COLO829 (cell line): ENCODE measurements around the gene TOR4A.

Experiments
- DNase-seq: peaks from one replicate; pipeline ENCODE4 v3.0.0; 2012; ENCODE audit warnings: low spot score

Gene TOR4A

DNA sequence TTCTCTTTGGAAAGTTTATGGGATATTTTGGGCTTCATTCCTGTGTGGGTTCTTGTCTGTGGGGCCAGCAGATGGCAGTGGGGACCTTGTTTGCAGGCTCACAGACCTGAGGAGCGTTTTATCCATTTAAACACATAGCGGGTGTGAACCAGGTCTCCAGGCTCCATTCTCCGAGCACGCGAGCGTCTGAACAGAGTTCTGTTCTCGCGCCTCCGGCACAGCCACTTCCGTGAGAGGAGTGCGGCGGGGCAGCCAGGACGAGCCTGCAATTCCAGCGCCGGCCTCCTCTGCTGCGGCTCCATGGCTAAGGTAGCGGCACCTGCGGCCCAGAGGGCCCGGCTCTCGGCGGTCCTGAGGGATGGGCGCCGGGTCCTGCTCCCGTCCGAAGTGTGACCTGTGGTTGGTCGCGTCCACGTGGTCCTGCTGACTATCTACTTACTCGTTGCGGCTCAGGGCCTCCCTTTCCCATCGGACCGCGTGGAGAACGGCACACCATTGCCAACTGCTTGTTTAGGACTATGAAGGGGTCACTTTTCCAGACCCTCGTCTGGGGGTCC, 17.2 kb downstream of the TOR4A start:
- no peak for DNase-seq

DNA sequence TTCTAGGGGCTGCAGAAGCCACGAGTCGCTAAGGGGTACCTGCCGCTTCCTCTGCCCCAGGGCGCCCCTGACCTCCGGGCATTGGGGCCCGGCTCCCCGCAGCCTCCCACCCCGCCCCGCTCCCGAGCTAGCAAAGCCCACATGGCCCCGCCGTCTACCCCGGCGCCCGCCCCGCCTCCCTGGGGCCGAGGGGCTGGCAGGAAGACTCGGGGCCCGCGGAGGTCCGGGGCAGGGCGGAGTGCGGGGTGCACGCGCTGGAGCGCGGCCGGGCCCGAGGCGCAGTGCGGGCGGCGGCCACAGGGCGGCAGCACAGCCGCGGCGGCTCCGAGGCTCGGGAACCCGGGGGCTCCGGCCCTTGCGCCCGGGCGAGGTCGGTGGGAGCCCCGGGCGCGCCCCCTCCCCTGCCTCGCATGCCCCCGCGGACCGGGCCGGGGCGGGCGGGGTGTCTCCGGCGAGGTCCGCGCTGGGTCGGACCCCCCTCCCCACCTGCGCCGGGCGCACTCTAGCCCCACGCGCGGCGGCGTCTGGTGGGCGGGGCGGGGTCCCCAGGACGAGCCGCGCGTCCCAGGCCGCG, 17.8 kb downstream of the TOR4A start:
- no peak for DNase-seq

DNA sequence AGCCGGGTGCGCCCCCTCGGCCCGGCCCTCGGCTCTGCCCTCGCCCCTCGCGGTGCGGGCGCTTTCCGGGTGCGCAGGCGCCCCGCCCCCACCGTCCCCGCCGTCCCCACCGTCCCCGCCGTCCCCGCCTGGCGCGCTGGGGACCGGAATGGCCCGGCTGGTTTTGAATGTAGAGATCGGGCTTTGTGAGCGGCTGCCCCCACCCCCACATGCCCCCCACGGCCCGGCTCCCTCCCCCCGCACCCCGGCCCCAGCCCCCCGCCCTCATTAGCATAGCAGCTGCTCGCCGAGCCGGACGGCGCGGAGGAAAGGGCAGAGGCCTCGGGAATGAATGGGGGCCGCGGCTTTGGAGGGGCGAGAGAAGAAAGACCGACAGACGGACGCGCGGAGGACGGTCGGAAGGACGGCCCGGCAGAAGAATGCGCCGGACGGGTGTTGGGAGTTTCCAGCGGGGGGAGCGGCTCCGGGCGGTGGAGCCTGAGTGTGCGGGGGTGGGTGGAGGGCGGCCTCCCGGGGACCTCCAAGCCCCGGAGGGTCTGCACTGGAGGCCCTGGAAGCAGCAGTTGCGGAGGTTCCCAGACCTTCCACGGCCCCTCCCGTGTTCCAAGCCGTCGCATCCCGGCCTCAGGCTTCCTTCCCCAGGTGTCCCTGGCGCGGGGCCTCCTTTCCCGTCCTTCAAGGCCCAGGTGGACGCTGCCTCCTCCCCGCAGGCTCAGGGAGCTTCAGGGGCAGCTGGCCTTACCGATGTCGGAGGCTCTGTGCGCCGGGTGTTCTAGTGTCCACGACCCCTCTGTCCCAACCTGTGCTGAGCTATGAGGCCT, 18.5 kb downstream of the TOR4A start:
- DNase-seq = no peak

DNA sequence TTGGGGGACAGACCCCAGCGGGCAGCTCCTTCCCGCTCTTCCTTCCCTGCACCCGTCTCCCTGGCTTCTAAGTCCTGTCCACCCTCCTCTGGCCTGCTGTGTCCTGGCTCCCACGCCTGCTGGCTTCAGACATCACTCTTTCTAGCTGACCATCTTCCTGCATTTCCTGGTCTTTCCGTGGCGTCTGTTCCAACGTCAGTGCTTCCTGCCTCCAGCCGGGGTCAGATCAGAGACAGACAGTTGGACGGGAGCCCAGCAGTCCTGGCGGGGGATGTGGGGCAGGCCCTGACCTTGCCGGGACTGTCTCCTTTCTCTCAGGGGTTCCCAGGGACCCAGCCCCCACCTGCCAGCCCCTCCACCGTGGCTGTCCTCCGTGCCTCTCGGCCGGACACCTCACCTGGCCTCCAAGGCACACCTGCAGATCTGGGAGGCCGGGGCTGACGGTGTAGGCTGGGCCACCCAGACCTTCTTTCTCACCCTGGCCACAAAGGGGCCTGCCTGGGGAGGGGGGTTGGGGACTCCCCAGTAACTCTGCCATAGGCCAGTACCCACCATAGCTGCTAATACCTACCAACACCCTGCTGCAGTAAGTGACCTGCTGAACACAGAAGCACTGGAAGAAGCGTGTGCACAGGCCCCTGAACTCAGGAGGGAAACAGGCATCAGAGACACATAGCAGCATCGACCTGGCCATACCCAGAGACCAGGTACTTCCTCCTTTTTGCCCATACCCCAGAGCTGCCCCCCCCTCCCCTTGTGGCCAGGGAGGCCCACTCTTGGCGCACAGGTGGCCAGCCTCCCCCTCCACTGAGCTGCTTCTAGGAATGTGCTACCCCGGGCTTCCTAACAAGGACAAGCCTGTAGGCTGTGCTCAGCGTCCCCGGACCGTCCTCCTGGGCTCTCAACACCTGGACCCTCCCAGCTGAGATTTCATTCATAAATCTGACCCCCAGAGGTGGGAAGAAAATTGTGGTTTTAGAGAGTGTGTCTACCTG, 19.4 kb downstream of the TOR4A start:
- DNase-seq = no peak

DNA sequence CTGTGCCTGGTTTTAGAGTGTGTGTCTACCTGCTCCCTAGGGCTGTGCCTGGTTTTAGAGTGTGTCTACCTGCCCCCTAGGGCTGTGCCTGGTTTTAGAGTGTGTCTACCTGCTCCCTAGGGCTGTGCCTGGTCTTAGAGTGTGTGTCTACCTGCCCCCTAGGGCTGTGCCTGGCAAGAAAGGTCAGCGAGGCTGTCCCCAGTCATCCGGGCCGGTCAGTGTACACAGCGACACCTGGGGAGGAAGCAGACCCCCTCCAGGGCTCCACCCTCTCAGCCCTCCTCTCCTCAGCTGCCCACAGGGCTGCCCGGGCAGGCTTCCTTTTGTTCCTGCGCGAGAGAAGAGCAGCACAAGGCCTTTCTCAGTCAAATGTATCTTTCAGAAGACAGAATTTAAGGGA, 20.4 kb downstream of the TOR4A start:
- DNase-seq = no peak

DNA sequence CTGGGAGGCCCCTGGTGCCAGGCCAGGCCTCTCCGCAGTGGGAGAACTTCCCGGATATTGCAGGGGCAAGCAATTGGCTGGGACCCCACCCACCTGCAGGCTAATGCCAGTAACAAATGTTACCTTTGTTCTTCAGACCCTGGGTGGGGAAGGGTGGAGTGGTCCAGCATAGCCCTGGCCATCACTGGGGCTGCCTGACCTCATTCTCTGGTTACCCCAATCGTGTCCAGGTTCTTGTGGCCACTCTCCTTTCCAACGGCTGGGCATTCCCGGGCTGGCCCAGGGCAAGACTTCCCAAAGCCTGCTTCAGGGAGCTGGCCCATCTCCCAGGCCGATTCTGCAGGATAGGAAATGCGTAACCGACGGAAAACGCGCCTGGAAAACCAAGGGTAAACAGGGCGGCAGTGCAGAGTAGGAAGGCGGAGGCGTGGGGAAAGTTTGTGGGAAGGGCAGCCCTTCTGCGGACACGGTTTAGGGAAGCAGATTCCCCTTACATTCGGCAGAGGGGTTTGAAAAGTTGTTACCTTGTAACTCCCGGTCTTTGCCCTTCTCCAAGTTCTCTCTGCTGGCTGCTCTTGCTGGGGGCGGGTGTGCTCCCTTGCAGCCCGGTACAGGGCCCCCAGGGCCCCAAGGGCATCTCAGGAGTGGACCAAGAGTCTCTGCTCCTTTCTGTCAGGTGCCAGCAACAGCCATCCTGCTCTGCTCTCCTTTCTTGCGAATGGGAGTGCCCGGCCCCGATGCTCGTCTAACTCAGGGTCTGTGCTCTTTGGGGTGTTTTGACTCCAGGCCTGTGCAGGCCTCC, 21.1 kb downstream of the TOR4A start:
- DNase-seq = no peak

DNA sequence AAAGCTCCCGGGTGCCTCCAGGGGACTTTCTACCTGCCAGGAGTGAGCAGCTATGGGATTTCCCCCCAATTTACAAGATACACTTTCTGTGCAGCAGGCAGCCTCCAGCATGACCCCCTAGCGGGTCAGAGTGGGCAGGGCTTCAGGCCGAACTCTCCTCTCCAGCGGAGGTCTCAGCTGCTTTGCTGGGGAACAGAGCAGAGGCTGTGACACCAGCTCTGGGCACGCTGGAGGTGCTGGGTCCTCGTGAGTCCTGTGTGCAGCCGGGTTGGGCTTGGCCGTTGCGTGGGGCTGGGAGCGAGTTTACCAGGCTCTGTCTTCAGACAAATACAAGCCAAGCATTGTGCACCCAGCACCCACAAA, 21.7 kb downstream of the TOR4A start:
- no peak for DNase-seq

DNA sequence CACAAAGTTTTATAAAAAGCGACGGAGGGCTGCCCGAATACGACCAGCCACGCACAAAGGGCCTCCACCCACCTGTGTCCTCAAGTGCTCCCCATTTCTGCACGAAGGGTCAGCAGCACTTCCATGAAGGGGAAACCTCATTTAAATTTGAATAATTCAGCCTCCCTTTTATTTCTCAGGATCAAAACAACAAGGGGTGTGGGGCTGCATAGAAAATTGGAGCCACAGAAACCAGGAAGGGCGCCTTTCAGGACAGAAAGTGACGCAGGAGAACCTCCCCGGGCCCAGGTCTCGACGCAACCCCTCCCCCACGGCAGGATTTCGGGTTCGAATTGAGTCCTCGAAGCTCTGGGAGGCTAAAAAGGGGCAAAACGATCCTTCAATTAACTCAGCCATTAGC, 22.4 kb downstream of the TOR4A start:
- no peak for DNase-seq

DNA sequence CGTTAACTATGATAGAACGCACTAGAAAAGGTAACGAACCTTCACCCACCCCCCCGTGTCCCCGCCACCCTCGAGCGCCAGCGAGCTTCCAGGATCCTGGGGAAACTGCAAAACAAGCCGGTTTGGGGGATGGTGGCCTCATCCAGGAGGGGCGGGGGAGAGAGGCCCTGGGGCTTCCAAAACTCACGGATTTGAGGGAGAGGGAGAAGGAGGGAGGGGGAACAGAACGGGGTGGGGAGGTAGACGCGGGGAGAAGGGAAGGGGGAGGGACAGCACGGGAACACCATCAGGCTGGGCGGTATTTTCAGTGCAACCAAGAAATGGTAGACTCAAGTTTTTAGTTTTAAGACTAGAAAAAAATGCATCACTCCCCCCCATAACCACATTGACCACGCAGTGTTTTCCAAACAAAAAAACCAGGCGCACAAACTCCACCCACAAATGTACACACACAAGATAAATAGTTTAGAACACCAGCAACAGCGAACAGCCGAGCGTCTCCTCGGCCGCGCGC, 23.1 kb downstream of the TOR4A start:
- DNase-seq = no peak

DNA sequence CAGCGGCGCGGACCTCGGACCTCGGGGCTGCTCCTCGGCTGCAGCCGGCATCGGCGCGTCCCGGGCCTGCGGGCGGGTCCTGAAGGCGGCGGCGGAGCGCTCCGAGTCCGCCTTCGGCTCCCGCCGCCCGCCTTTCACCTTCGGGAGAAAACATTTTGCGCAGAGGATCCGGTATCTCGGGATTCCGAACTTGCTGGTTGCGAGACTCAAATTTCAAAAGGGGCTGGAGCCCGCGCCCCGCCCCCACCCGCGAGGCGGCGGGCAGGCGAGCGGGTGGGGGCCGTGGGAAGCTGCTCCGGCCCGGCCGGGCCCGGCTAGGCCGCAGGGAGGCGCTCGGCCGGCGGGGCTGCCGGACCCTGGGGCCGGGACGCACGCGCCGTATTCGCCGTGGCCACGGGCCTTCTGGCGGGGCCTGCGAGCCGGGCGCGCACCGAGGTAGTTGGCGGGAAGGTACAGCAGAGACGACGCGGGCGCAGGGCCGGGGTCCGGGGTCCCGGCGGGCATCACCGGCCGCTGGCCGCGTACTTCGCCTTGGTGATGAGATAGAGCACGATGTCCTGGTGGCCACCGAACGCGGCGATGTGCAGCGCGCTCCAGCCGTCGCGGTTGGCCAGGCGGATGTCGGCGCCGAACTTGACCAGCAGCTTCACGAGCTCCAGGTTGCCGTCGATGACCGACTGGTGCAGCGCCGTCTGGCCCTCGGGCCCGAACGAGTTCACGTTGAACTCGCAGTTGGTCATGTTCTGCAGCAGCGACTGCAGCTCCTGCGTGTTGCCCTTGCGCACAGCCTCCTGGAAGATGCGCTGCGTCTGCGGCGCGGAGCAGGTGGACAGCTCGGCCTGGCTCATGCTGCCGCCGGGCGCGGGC, 23.8 kb downstream of the TOR4A start:
- no peak for DNase-seq

DNA sequence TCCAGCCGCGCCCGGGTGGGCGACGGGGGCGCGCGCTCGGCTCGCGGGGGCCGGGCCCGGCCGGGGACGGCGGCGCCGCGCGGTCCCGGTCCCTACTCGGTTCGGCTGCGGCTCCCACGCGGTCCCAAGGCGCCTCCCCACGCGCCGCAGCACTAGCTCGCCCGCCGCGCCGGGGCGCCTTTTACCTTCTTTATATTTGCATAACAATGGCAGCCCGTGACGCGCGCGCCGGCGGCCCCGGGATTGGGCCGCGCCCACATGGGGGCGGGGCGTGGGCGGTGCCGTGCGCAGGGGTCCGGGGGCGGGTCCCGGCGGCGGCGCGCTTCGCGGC, 24.6 kb downstream of the TOR4A start, which contains the start of gene NRARP:
TSS of gene NRARP (minus strand) at position 154 of the 331 bp plus-strand sequence. CDS start 343 bp downstream, outside the sequence.
- DNase-seq = no peak

DNA sequence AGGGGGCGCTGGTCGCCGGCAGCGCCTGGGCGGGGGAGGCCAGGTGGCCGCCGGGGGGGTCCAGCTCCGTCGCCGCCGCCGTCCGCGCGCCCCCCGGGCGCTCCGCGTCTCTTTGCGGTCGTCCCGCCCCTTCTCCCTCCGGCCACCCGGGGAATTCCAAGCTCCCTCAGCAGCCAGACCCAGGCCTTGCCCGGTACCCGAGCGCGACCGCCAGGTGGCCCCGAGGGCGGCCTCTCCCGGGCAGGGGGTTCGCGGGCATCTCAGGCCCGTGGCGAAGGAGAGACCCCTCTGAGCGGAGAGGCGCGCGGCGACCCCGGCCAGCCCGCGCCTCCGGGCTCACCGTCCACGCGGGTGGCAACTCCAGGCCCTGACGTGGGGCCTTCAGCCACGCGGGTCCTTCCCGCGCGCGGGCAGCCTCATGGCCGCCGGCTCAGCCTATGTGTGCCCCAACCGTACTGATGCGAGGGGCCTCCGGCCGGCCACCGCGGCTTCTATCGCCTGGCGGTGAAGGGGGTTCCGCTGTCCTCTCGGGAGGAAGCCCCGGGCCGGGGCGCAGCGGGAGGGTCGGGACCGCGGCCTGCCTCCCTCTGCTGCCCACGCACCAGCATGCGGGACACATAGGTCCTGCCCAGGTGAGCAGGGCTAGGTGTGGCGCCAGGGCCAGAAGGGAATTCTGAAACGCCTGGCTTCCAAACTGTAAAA, 25.1 kb downstream of the TOR4A start:
- no peak for DNase-seq

DNA sequence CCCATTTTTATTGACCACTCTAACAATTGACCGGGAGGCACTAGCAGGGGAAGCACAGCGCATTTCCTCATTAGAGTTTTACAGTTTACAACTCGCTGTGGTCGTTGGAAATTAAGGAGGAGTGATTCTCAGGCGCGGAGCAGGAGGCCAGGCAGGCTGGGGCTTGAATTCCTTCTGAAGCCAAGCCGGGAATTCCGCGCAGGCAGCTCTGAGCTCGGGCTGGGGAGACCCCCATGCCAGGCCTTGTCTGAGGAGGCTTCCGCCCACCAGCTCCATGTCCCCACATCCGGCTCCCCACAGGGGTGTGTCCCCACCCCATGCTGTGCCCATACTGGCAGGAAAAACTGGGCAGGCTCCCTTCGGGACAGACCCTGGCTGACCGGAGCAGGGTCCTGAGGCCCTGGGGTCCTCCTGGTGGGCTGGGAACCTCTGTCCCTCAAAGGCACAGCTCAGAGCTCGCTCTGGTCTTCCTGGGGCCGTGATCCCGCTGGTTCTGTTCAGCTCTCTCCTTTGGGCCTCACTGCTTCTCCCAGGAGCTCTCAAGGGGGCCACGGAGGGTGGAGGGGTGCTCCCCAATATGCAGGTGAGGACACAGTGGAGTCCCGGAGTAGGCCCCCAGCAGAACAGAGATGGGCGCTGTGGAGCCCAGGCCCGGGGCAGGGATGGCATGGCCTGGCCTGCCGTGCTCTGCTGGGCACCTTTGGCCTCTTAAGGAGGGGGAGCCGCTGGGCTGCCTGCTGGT, 25.8 kb downstream of the TOR4A start:
- no peak for DNase-seq

DNA sequence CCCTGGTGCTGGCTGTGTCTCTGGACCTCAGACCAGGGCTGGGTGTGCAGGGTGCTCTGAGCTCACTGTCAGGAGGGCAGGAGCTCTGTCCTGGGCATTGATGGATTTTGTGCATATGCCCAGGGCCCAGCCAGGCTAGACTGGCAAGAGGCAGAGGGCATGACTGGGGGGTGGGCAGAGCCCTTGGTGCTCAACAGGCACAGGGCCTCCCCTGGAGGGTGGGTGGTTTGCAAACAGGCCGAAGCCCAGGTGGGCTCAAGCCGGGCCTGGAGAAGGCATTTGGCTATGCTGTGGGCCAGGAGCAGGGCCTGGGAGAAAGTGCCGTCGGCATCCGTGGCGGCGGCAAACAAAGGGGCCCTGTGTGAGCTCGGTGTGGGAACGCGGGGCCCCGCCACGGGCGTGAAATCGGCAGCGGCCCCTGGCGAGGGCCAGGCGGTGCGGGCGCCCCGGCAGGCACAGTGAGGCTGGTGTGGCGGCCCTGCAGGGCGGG, 26.4 kb downstream of the TOR4A start:
- no peak for DNase-seq

DNA sequence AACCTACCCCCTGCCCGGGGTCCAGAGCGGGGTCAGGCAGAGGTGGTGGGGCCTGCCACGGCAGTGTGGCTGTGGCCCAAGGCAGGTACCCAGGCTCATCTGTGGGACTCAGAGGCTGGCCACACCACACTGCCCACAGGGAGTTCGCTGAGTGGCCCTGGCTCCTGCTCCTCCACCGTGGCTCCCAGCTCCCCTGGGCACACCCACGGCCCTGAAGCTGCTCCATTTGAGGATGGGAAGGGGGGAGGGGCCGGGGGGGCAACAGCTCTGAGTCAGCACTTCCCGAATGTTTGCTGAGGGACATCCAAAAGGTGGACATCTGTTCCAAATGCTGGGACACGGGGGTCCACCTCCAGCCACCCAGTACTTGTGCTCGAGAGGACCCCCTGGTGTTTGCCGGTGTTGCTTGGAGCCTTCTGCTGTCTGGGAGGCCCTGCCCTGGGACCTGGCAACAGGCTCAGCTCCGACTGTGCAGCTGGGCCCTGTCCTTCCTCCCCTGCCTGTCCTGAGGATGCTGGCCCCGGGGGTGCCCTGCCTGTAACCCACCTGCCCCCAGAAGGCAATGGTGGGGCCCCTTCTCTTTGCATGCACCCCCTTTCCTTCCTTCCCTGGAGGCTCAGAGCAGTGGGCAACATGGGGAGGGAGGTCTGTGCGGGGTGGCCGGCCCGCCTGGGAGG, 27.0 kb downstream of the TOR4A start:
- DNase-seq = no peak

DNA sequence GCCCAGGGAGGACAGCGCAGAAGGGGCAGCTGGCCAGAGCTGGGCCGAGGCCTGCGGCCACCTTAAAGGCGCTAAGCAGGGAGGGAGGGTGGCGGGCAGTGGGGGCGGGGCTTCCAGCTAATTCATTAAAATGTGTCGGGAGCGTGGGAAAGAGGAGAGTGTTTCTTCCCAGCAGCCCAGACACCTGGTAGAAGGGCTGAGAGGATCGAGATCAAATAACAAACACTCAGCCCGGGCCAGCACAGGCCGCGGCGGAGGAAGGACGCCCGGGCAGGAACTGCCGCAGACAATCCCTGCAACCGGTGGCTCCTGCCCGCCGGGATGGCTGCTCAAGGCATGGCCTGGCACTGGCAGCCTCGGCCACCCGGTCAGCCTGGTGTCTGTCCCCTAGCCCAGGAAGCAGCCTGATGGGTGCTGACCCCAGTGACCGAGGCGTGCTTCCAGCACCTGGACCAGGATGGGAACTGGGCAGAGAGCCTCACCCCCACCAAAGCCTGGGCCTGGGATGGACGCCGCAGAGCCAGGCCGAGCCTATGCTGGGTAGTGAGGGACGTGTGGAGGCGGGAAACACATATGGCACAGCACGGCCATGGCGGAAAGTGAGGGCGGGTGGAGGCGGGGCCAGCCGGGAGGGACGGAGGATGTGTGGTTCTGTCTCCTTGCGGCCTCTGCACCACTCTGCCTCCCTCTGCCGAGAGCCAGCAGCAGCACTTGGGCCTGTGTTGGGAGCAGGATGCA, 27.7 kb downstream of the TOR4A start:
- DNase-seq = no peak

DNA sequence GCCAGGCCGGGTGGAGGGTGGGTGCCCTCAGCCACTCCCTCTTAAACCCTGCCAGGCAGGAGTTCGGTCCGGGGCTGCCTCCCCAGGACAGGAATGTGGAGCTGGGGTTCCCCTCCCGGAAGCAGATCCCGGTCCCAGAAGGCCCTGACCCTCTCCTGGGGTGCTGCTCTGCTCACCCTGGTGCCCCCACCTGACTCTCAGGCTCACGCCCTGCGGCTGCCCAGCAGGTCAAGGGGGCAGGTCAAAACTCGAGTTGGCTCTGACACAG, 28.2 kb downstream of the TOR4A start:
- no peak for DNase-seq
